GM21526 (cell line): ENCODE data around the gene DNAJC6.

Experiments used
- ATAC-seq: cut with Tn5 transposase; IDR thresholded peaks from one replicate; pipeline ENCODE4 v1.9.1; 2021; ENCODE audit warnings: moderate library complexity; ENCODE audit not compliant: unreplicated experiment, low FRiP score

Gene DNAJC6

DNA sequence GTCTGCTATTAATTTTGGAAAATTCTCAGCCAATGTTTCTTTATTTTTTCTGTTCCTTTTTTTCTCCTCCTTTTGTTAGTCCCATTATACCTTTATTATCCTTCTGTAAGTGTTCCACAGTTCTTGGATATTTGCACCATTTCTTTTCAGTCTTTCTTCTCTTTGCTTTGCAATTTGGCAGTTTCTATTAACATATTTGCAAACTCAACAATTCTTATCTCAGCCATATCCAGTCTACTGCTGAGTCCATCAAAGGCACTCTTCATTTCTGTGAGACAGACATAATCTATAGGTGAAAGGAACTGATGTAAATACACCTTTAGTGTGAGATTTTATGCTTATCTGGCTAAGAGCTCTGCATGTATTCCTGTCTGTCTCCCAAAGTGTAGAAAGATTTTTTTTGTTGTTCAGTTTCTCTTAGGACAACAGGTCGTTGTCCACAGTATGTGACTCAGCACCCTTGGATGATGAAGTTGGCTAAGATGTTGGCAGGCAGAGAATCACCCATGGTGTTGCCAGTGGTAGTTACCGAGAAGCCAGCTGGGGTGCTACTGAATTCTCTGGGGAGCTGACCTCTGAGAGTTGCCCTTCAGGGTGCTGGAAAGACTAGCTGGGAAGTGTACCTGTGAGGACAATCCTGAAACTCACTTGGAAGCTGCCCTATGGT is 149.5 kb downstream of the DNAJC6 start:
- ATAC-seq = peak; percentile 21

DNA sequence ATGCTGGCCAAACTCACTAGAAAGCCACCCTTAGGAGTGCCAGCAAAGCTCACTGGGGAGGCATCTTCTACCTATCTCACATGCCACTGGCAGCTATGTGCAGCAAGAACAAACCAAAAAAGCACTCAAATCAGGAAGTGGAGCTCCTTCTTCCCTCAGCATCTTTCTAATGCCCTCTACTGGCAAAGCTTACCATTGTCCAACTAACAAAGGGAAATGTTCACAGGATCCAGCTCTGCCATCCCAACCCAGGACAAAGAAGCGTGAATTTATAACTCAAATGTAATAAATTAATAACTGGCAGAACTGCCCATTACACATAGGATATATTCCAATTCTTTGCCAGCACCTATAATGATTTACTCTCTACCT is 150.0 kb downstream of the DNAJC6 start:
- ATAC-seq = peak; percentile 83
